ENCODE data around the gene PLCL2. TPM values are rescaled to one million over a fixed set of nuclear protein-coding genes. Genes with fewer than 3 reads are reported as not detected.

The PLCL2 gene
- total RNA-seq, 1 donor from 2014 or later, result 5.6 TPM

DNA sequence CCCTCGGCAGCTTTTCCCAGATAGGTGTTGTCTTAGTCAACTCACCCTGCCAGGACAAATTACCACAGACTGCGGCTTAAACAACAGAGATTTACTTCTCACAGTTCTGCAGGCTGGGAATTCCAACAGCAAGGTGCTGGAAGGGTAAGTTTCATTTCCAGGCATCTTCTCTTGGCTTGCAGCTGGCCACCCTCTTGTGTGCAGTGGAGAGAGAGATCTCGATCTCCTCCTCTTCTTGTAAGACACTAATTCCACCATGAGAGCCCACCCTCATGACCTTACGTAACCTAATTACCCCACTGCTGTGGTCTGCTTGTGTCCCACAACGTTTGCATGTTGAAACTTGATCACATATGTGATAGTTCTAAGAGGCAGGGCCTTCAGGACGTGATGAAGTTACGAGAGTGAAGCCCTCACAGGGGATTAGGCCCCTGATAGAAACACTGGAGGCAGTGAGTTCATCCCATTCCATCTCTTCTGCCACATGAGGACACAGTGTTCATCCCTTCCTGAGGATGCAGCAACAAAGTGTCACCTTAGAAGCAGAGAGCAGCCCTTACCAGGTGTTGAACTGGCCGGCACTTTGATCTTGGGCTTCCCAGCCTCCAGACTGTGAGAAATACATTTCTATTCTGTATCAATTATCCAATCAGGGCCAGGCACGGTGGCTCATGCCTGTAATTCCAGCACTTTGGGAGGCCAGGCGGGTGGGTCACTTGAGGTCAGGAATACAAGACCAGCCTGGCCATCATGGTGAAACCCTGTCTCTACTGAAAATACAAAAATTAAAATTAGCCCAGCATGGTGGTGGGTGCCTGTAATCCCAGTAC lies 247.7 kb downstream of the PLCL2 start:
- no peaks in the 10 kb centered on the region for H3K4me1 ChIP-seq
- no peaks in the 10 kb centered on the region for H3K9me3 ChIP-seq
- intact Hi-C loops (cut with DNase I), result no loop called here
- H3K4me3 ChIP-seq, result no peak overlapping the region
- H3K36me3 ChIP-seq, result no peaks in the 10 kb centered on the region
- DNase-seq (ENCODE audit: extremely low spot score in 2 of 2), result no peak
- no peak overlapping the region for H3K27ac ChIP-seq
- TF ChIP-seq, protein P1, sequence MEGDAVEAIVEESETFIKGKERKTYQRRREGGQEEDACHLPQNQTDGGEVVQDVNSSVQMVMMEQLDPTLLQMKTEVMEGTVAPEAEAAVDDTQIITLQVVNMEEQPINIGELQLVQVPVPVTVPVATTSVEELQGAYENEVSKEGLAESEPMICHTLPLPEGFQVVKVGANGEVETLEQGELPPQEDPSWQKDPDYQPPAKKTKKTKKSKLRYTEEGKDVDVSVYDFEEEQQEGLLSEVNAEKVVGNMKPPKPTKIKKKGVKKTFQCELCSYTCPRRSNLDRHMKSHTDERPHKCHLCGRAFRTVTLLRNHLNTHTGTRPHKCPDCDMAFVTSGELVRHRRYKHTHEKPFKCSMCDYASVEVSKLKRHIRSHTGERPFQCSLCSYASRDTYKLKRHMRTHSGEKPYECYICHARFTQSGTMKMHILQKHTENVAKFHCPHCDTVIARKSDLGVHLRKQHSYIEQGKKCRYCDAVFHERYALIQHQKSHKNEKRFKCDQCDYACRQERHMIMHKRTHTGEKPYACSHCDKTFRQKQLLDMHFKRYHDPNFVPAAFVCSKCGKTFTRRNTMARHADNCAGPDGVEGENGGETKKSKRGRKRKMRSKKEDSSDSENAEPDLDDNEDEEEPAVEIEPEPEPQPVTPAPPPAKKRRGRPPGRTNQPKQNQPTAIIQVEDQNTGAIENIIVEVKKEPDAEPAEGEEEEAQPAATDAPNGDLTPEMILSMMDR (IDR thresholded peaks at IDR 0.05), result no peak
- TF ChIP-seq POLR2A (IDR thresholded peaks at IDR 0.05) (no peak), POLR2AphosphoS5 (IDR thresholded peaks at IDR 0.05; ENCODE audit: insufficient read depth in 1 of 2, low read depth in 1 of 2) (no peak)
- H3K27me3 ChIP-seq, result no peaks in the 10 kb centered on the region

DNA sequence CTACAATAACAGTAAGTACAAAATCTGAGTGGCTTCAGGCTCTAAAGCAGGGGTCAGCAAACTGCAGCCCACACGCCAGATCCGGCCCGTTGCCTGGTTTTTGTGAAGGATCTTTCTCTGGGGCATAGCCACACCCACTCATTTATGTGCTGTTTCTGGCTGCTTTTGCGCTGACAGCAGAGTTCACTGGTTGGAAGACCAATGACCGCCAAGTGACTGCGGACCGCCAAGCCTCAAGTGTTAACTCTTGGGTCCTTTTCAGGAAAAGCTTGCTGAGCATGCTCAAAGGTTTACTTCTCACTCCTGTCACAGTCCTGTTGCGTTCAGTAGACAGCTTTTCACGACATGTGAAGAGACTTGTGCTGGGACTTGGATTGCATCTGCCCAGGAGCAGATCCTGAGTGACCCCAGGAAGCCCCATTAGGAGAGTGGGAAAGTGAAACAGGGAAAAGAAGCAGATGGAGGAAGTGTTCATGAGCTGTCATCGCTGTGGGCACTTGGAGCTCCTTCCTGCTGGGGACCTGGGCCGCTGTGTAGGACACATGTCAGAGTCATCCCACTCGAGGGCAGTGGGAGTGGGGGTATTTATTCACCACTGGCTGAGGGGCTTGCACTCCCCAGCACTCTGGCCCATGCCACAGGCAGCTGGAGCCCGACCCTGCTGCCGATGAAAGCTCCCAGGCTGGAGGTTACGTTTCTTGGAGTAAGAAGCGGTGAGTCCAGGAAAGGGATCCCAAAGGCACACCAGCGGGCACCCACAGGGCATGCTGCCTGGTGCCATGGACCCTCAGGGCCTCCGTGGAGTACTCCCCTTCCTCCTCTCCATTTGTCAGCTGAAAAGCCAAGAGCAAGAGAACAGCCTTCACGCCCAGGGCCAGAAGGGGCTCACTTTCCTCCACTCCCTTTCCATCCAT lies 249.1 kb downstream of the PLCL2 start:
- no peak for DNase-seq (ENCODE audit: extremely low spot score in 2 of 2)
- H3K27ac ChIP-seq, result no peak overlapping the region
- intact Hi-C loops (cut with DNase I), result no loop called here
- TF ChIP-seq POLR2A (IDR thresholded peaks at IDR 0.05) (no peak), POLR2AphosphoS5 (IDR thresholded peaks at IDR 0.05; ENCODE audit: insufficient read depth in 1 of 2, low read depth in 1 of 2) (no peak)
- TF ChIP-seq, protein P1 (IDR thresholded peaks at IDR 0.05), result no peak
- no peak overlapping the region for H3K4me3 ChIP-seq
- H3K27me3 ChIP-seq, result no peaks in the 10 kb centered on the region
- H3K9me3 ChIP-seq, result no peaks in the 10 kb centered on the region
- no peaks in the 10 kb centered on the region for H3K4me1 ChIP-seq
- no peaks in the 10 kb centered on the region for H3K36me3 ChIP-seq

DNA sequence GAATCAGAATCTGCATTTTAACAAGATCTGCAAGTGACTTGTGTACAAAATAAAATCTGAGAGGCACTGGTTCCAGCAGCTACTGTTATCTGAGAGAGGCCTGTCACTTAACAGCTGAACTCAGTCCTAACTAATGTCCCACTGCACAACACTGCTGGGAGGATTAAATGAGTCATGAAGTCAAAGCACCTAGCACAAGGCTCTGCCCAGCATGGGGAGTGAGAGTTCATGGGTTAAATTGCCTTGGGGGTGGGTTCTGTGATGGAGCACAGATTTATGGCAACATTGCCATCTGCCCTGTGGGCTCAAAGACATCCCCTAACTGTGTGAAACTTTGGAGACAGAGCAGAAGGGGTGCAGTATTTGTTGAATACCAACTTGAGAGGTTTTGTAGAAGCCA lies 250.9 kb downstream of the PLCL2 start:
- Histone ChIP-seq H3K36me3 (no peaks in the 10 kb centered on the region), H3K27ac (no peak overlapping the region), H3K4me1 (no peaks in the 10 kb centered on the region), H3K9me3 (no peaks in the 10 kb centered on the region), H3K27me3 (no peaks in the 10 kb centered on the region), H3K4me3 (no peak overlapping the region)
- DNase-seq (ENCODE audit: extremely low spot score in 2 of 2), result no peak
- intact Hi-C loops (cut with DNase I), result no loop called here
- TF ChIP-seq, protein P1 (IDR thresholded peaks at IDR 0.05), result no peak
- TF ChIP-seq POLR2A (IDR thresholded peaks at IDR 0.05), result no peak
- no peak for TF ChIP-seq POLR2AphosphoS5 (IDR thresholded peaks at IDR 0.05; ENCODE audit: insufficient read depth in 1 of 2, low read depth in 1 of 2)

DNA sequence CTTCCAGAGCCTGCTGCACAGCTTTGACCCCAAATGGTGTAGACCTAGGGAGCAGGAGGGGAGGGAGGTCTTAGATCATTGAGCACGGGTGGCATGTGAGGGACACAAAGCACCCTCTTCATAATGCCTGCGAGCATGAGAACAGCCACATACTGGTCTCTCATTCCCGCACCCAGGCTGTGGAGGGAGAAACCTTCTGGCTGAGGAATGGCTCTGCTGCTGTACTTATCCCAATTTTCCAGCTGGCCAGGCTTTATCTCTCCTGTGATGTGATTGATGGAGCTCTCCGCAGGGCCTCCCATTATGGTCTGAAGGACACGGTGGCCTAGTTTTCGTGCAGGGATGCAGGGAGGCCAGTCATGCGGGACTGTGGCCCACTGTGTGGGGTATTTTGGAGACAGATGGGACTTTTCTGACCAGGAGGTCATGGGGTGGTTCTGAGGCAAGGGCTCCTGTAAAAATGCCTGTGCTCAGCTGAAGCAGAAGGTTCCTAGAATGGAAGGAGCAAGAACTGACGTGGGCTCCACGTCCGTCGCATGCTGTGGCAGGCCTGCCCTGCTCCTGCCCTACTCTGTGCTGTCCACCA lies 251.5 kb downstream of the PLCL2 start:
- H3K9me3 ChIP-seq, result no peaks in the 10 kb centered on the region
- TF ChIP-seq, protein P1 (IDR thresholded peaks at IDR 0.05), result no peak
- no peak for TF ChIP-seq POLR2A (IDR thresholded peaks at IDR 0.05)
- no peak for TF ChIP-seq POLR2AphosphoS5 (IDR thresholded peaks at IDR 0.05; ENCODE audit: insufficient read depth in 1 of 2, low read depth in 1 of 2)
- H3K36me3 ChIP-seq, result no peaks in the 10 kb centered on the region
- DNase-seq (ENCODE audit: extremely low spot score in 2 of 2), result no peak
- H3K27me3 ChIP-seq, result no peaks in the 10 kb centered on the region
- no peak overlapping the region for H3K4me3 ChIP-seq
- H3K27ac ChIP-seq, result no peak overlapping the region
- no peaks in the 10 kb centered on the region for H3K4me1 ChIP-seq
- intact Hi-C loops (cut with DNase I), result no loop called here

All from vagina (tissue), 2 donors.